NK-92 (cell line): ENCODE results near the gene ST6GAL1.
"Not testable (repeated sequence)": the region's sequence is repeated elsewhere in the genome, so short reads cannot be mapped to it uniquely, and the experiment has no call there.

ENCODE experiments used
- DNase-seq: peaks from one replicate; lab custom pipeline; 2025; ENCODE audit not compliant: unreplicated experiment; lab: John Stamatoyannopoulos, UW

The ST6GAL1 gene

DNA sequence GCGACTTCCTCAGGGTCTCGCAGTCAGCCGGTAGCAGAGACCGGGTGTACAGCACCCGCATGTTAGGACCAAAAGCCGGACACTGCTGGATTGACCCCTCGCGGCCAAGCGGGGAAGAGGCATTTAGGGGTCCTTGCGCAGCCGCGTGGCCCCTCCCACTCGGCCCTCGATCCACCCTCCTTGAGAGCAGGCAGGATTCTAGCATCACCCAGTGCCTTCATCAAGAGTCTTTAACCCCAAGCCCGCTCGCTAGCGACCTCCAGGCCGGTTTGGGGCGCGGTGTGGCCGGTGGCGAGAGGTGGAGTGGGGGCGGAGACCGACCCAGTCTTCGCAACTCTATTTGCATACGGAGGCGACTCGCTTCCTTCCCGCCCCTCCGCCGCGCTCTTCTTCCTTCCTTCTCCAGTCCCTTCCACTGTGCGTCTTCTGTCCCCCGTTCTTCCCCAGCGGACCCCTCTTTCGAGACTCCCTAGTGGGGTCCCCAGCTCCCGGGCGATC, at the start of gene ST6GAL1:
TSS of gene ST6GAL1 (plus strand) at position 384 of the 498 bp plus-strand sequence. CDS start 112,178 bp downstream, outside the sequence.
- DNase-seq: no peak

GRCh38 chr3:186882150-186882524, 48.2 kb upstream of the ST6GAL1 start:
- no peak for DNase-seq

DNA sequence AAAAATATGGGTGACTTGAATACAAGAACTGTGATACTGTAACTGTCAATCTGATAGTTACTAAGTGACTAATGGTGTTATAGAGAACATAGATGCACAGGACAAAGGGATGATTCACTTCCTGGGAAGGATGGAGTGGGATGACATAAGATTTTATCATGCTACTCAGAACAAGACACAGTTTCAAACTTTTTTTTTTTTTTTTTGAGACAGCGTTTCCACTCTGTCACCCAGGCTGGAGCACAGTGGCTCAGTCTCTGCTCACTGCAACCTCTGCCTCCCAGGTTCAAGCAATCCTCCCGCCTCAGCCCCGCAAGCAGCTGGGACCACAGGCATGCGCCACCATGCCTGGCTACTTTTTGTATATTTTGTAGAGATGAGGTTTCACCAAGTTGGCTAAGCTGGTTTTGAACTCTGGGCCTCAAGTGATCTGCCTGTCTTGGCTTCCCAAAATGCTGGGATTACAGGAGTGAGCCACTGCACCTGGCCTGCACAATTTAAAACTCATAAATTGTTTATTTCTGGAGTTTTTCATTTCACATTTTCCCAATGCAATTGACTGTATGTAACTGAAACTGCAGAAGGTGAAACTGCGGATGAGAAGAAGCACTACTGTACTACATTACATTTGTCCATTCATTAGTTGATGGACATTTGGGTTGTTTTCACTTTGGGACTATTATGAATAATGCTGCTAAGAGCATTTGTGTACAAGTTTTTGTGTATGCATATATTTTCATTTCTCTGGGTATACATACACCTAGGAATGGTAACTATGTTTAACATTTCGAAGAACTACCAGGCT, 47.2 kb upstream of the ST6GAL1 start:
- DNase-seq: no peak

GRCh38 chr3:186883686-186884058, 46.7 kb upstream of the ST6GAL1 start:
- no peak for DNase-seq

GRCh38 chr3:186884868-186885267, 45.5 kb upstream of the ST6GAL1 start:
- DNase-seq: not testable (repeated sequence)

- DNase-seq: no peak
These were observed 43.9 kb upstream of the ST6GAL1 start for GRCh38 chr3:186886202-186886981.

DNA sequence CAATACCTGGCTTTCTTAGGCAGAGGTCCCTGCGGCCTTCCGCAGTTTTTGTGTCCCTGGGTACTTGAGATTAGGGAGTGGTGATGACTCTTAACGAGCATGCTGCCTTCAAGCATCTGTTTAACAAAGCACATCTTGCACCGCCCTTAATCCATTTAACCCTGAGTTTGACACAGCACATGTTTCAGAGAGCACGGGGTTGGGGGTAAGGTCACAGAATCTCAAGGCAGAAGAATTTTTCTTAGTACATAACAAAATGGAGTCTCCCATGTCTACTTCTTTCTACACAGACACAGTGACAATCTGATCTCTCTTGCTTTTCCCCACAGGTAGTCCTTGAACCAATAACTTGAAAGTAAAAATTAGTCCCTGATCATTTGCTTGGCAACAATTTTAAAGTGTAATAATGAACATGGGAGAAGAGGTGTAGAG, 42.8 kb upstream of the ST6GAL1 start:
- DNase-seq: not testable (repeated sequence)

- no peak for DNase-seq
These were observed 41.8 kb upstream of the ST6GAL1 start for GRCh38 chr3:186888569-186888968.

DNA sequence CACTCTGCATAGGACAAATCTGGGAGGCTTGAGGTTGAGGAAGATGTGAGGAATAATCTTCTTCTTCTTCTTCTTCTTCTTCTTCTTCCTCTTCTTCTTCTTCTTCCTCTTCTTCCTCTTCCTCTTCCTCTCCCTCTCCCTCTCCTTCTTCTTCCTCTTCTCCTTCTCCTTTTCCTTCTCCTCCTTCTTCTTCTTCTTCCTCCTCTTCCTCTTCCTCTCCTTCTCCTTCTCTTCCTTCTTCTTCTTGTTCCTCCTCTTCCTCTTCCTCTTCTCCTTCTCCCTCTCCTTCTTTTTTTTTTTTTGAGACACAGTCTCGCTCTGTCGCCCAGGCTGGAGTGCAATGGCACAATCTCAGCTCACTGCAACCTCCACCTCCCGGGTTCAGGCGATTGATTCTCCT, 40.6 kb upstream of the ST6GAL1 start:
- not testable (repeated sequence) for DNase-seq

DNA sequence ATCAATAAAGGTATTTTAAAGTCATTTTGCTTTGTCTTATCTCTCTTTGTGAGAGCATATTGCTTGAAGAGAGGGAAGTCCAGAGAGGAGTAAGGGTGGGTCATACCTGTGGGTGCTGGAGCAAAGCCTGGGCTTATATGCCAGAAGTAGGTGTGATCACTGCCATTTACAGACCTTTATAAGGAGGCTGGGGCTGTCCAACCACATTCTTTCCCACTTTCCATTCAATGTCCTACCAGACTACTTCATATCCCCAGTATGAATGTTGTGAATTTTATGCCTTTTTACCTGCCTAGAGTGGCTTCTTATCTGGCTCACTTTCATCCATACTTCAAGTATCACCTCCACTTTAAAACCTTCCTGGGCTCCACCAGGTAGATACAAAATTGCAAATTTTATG, 39.4 kb upstream of the ST6GAL1 start:
- no peak for DNase-seq

DNA sequence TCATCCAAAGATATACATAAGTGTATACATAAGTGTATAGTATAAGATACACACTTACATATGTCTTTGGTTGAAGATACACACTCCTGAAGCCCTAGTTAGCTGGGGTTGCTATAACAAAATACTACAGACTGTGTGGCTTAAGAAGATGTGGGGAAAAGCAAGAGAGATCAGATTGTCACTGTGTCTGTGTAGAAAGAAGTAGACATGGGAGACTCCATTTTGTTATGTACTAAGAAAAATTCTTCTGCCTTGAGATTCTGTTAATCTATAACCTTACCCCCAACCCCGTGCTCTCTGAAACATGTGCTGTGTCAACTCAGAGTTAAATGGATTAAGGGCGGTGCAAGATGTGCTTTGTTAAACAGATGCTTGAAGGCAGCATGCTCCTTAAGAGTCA, 37.3 kb upstream of the ST6GAL1 start:
- not testable (repeated sequence) for DNase-seq

GRCh38 chr3:186895406-186895805, 34.9 kb upstream of the ST6GAL1 start:
- no peak for DNase-seq

DNA sequence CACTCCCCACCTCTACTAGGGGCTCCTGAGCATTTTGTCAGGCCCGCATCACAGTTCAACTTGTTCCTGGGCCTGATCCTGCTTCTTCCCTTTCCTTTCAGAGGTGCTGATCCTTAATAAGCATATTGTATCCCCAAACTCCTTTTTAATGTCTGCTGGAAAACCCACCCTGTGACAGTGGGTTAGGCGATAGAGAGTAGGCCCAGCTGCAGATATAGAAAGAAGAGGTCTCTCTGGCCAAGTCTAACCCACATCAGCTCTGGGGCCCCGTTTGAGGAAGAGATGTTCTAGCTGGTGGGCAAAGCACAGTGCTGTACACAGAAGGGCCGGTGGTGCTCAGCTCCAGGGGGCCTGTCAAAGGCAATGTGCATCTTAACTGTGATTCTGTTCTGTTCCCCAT, 34.3 kb upstream of the ST6GAL1 start:
- DNase-seq: no peak

- no peak for DNase-seq
These were observed 33.5 kb upstream of the ST6GAL1 start for GRCh38 chr3:186896875-186897274.

- DNase-seq: no peak
These were observed 29.1 kb upstream of the ST6GAL1 start for GRCh38 chr3:186901135-186901734.

- DNase-seq: no peak
These were observed 28.2 kb upstream of the ST6GAL1 start for GRCh38 chr3:186902154-186902553.

GRCh38 chr3:186902713-186903112, 27.6 kb upstream of the ST6GAL1 start:
- no peak for DNase-seq

DNA sequence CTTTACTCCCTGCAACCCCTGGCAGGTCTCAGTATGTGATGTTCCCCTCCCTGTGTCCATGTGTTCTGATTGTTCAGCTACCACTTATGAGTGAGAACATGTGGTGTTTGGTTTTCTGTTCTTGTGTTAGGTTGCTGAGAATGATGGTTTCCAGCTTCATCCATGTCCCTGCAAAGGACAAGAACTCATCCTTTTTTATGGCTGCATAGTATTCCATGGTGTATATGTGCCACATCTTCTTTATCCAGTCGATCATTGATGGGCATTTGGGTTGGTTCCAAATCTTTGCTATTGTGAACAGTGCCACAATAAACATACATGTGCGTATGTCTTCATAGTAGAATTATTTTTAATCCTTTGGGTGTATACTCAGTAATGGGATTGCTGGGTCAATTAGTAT, 26.6 kb upstream of the ST6GAL1 start:
- not testable (repeated sequence) for DNase-seq

DNA sequence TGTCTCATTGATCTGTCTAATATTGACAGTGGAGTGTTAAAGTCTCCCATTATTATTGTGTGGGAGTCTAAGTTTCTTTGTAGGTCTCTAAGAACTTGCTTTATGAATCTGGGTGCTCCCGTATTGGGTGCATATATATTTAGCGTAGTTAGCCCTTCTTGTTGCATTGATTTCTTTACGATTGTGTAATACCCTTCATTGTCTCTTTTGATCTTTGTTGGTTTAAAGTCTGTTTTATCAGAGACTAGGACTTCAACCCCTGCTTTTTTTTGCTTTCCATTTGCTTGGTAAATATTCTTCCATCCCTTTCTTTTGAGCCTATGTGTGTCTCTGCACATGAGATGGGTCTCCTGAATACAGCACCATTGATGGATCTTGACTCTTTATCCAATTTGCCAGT, 23.3 kb upstream of the ST6GAL1 start:
- DNase-seq: not testable (repeated sequence)

DNA sequence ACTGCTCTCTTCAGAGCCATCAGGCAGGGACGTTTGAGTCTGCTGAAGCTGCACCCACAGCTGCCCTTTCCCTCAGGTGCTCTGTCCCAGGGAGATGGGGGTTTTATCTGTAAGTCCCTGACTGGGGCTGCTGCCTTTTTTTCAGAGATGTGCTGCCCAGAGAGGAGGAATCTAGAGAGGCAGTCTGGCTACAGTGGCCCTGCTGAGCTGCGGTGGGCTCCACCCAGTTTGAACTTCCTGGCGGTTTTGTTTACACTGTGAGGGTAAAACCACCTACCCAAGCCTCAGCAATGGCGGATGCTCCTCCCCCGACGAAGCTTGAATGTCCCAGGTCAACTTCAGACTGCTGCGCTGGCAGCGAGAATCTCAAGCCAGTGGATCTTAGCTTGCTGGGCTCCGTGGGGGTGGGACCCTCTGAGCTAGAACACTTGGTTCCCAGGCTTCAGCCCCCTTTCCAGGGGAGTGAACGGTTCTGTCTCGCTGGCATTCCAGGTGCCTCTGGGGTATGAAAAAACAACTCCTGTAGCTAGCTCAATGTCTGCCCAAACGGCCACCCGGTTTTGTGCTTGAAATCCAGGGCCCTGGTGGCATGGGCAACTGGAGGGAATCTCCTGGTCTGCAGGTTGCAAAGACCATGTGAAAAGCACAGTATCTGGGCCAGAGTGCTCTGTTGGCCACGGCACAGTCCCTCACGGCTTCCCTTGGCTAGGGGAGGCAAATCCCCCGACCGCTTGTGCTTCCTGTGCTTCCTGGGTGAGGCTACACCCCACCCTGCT, 21.1 kb upstream of the ST6GAL1 start:
- no peak for DNase-seq
